ENCODE results near the gene RIMBP2. TPM values are rescaled to one million over a fixed set of nuclear protein-coding genes. Genes with fewer than 3 reads are reported as not detected.

The RIMBP2 gene
- total RNA-seq, 4 donors from 2014 or later = 0.83 to 1.8 (median 1.4) TPM

DNA sequence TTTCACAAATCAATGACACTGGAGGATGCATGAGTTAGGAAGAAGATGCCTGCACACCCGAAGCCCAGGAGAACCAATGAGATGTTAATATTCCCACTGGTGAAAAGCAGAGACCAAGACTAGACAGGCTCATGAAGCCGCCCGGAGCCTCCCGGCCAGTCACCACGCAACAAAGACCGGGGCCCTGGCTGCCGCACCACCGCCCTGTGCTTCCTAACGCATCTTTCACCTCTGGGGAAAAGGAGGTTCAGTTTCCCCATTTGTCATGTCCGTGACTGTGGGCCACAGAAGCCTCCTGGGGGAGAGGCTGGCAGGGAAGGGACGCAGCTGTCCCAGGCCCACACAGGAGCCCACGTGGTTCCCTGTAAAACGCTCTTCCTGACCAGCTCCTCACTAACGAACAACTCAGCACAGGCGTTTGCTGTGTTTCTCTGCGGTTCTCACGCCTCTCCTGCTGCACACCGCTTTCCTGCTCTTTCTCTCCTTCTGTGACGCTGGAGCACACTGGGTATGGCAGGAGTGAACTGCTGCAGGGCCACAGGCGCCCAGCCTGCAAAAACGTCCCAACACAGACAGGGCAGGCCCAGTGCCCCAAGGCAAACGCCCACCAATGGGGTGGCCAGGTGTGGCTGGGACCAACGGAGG is 10.8 kb downstream of the RIMBP2 start:
- 52% methylated on average over 22 of the region's 23 CpGs for WGBS
- Histone ChIP-seq H3K36me3 (no peaks in the 10 kb centered on the region), H3K27ac (replicated peaks in 1 of 4) (no peak overlapping the region), H3K4me3 (no peak overlapping the region), H3K9me3 (no peaks in the 10 kb centered on the region), H3K27me3 (peaks cover 0 to 25% (median 0%) of the 10 kb centered on the region in 4 donors), H3K4me1 (no peaks in the 10 kb centered on the region)
- DNase-seq (ENCODE audit: extremely low spot score) = no peak
- no peak for TF ChIP-seq POLR2A (IDR thresholded peaks at IDR 0.05; ENCODE audit: low read depth)
- no peak for TF ChIP-seq POLR2AphosphoS5 (IDR thresholded peaks at IDR 0.05)
- TF ChIP-seq, protein P1, sequence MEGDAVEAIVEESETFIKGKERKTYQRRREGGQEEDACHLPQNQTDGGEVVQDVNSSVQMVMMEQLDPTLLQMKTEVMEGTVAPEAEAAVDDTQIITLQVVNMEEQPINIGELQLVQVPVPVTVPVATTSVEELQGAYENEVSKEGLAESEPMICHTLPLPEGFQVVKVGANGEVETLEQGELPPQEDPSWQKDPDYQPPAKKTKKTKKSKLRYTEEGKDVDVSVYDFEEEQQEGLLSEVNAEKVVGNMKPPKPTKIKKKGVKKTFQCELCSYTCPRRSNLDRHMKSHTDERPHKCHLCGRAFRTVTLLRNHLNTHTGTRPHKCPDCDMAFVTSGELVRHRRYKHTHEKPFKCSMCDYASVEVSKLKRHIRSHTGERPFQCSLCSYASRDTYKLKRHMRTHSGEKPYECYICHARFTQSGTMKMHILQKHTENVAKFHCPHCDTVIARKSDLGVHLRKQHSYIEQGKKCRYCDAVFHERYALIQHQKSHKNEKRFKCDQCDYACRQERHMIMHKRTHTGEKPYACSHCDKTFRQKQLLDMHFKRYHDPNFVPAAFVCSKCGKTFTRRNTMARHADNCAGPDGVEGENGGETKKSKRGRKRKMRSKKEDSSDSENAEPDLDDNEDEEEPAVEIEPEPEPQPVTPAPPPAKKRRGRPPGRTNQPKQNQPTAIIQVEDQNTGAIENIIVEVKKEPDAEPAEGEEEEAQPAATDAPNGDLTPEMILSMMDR (IDR thresholded peaks at IDR 0.05) = no peak
- no peak for TF ChIP-seq EP300 (IDR thresholded peaks at IDR 0.05)
- intact Hi-C loops (cut with DNase I) = no loop called here

DNA sequence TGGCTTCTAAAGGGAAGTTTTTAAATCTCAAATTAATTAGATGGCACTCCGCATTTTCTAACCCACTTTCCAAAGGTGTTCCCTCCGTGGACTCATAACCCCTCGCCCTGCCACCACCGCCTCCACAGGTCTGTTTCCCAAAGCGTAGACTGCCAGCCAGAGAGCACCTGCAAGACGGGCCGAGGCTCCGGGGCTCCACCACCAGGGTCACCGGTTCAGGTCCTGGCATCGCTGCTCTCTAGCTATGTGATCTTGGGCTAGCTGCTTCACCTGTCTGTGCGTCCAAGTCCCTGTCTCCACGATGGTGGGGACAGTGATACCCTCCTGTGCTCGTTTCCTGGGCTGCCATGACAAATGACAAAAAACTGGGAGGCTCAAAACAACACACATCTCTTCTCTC is 11.5 kb downstream of the RIMBP2 start:
- H3K4me3 ChIP-seq = no peak overlapping the region
- DNase-seq (ENCODE audit: extremely low spot score) = no peak

DNA sequence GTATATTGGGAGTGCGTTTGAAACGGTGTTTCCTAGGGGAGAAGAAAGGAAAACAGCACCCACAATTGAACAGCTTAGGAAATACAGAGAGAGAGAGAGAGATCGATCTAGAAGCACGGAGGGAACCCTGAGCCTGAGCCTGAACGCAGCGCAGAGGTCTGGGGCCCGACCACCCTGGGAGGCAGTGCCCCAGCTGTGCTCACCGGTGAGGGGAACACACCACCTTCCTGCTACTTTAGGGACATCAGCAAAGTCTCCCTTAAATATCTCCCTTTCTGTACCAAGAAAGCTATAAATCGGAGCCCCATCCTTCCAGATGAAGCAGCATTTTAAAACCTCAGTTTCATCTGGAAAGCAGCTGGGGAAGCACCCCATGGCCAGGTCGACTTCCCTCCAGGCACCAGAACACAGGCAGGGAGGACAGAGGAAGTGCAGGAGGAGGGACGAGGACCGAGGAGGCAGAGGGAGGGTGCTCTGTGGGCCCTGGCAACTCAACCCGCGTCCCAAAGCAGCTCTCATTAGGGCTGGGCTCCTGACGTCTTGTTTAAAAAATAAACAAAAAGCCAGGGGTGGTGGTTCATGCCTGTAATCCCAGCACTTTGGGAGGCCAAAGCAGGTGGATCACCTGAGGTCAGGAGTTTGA is 12.2 kb downstream of the RIMBP2 start:
- DNase-seq (ENCODE audit: extremely low spot score) = no peak
- H3K4me3 ChIP-seq = no peak overlapping the region
- intact Hi-C loops (cut with DNase I) = no loop called here
- no peaks in the 10 kb centered on the region for H3K9me3 ChIP-seq
- H3K27ac ChIP-seq (replicated peaks in 1 of 4) = no peak overlapping the region
- H3K27me3 ChIP-seq = peaks cover 0 to 12% (median 0%) of the 10 kb centered on the region in 4 donors
- WGBS = 48% methylated on average over 14 of the region's 15 CpGs
- no peaks in the 10 kb centered on the region for H3K36me3 ChIP-seq
- TF ChIP-seq, protein P1 (IDR thresholded peaks at IDR 0.05) = no peak
- TF ChIP-seq POLR2AphosphoS5 (IDR thresholded peaks at IDR 0.05) (no peak), EP300 (IDR thresholded peaks at IDR 0.05) (no peak), POLR2A (IDR thresholded peaks at IDR 0.05; ENCODE audit: low read depth) (no peak)
- H3K4me1 ChIP-seq = no peaks in the 10 kb centered on the region

More for the DNA sequence above, 11.5 kb downstream of the RIMBP2 start:
- Histone ChIP-seq H3K4me1 (no peaks in the 10 kb centered on the region), H3K27me3 (peaks cover 0 to 20% (median 0%) of the 10 kb centered on the region in 4 donors), H3K27ac (replicated peaks in 1 of 4) (no peak overlapping the region), H3K9me3 (no peaks in the 10 kb centered on the region), H3K36me3 (no peaks in the 10 kb centered on the region)
- TF ChIP-seq, protein P1 (IDR thresholded peaks at IDR 0.05) = no peak
- TF ChIP-seq POLR2AphosphoS5 (IDR thresholded peaks at IDR 0.05) (no peak), POLR2A (IDR thresholded peaks at IDR 0.05; ENCODE audit: low read depth) (no peak), EP300 (IDR thresholded peaks at IDR 0.05) (no peak)
- intact Hi-C loops (cut with DNase I) = no loop called here
- WGBS = 83% methylated on average over 13 of the region's 13 CpGs

DNA sequence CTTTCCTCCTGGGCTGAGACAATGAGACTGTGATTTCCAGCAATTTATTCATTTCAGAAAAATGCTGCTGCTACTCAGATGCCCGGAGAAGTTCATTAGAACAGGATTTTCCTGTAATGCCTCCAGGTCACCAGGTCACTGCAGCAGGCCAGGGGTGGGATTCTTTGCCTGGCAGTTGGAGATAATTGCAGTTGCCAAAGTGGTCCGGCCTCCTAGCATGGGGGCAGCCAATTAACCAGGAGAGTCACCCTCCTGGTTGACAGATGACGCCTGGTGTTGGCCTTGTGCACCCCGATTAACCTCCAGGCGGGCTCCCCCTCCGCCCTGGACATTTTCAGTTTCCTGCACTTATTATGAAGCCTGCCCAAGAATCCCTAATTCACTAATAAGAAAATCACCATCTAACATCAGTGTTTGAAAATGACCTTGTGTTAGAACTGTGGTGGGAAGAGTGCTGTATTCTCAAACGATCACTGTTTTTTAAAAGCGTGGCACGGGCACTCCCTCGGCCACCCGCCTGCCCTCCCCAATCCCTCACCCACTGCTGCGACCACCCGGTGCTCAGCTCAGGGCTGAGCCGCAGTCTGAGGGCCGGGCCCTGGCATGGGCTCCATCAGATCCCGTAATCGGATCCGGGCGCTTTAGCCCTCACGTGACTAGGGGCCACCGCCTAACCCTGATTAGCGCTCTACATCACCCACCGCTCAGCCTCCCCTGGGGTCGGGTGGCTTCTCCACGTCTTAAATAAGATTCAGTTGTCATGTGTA is 12.9 kb downstream of the RIMBP2 start:
- Histone ChIP-seq H3K27ac (replicated peaks in 1 of 4) (no peak overlapping the region), H3K27me3 (peaks cover 0 to 5% (median 0%) of the 10 kb centered on the region in 4 donors), H3K9me3 (no peaks in the 10 kb centered on the region), H3K4me3 (no peak overlapping the region), H3K4me1 (no peaks in the 10 kb centered on the region), H3K36me3 (no peaks in the 10 kb centered on the region)
- intact Hi-C loops (cut with DNase I) = no loop called here
- TF ChIP-seq POLR2AphosphoS5 (IDR thresholded peaks at IDR 0.05) = no peak
- no peak for TF ChIP-seq POLR2A (IDR thresholded peaks at IDR 0.05; ENCODE audit: low read depth)
- TF ChIP-seq, protein P1 (IDR thresholded peaks at IDR 0.05) = no peak
- TF ChIP-seq EP300 (IDR thresholded peaks at IDR 0.05) = no peak
- no peak for DNase-seq (ENCODE audit: extremely low spot score)
- 72% methylated on average over 24 of the region's 25 CpGs for WGBS
